ENCODE results near the gene RAB39B.

RAB39B gene

GRCh38 chrX:155215443-155216178 lies 48.7 kb downstream of the RAB39B start:
- DNase-seq = no peak

- DNase-seq = no peak
These were observed 50.6 kb downstream of the RAB39B start for GRCh38 chrX:155213731-155214130.

- no peak for DNase-seq
These were observed 53.1 kb downstream of the RAB39B start for GRCh38 chrX:155211208-155211607.

All from NCI-H1694 (cell line).